IMR-90 (cell line): Measurements from ENCODE around the gene DMXL1. TPM values are rescaled to one million over a fixed set of nuclear protein-coding genes. Genes with fewer than 3 reads are reported as not detected.
"Not testable (repeated sequence)": the region's sequence is repeated elsewhere in the genome, so short reads cannot be mapped to it uniquely, and the experiment has no call there.

Source experiments
- ATAC-seq: fragments of 200-7000 bp; cut with Tn5 transposase; 2 replicates; pipeline ENCODE4 v1.9.1; 2020; ENCODE audit warnings: low read depth, mild to moderate bottlenecking, moderate library complexity
- BruUV-seq: library from RNA; stranded (reverse); fragments of 400-500 nt; replicated peaks from 2 replicates; lab custom pipeline; 2021; lab: Mats Ljungman, UMichigan
- CTCF ChIA-PET: fragments of 300-600 bp; formaldehyde crosslinking; extraction: SDS; loops from one replicate; lab custom pipeline; 2021; ENCODE audit warnings: antibody characterized with exemption; lab: Yijun Ruan, JAX
- POLR2A ChIA-PET: fragments of 300-600 bp; sonication (Branson Sonifier 250); formaldehyde crosslinking; loops from one replicate; lab custom pipeline; 2022; ENCODE audit warnings: antibody characterized with exemption; ENCODE audit not compliant: unreplicated experiment; lab: Charles Lee
- DNase-seq: peaks from one replicate; pipeline ENCODE4 v3.0.0; 2013
- H2AFZ ChIP-seq: replicated peaks from 2 replicates; pipeline ENCODE3; 2013; ENCODE audit warnings: low read length, mild to moderate bottlenecking; ENCODE audit not compliant: poor library complexity
- H2AK5ac ChIP-seq: 2 replicates; pipeline ENCODE4 v1.6.1; 2013; ENCODE audit warnings: low read depth, low read length, inconsistent platforms
- H2AK9ac ChIP-seq: replicated peaks from 2 replicates; pipeline ENCODE3; 2013; ENCODE audit warnings: mild to moderate bottlenecking, low read depth, low read length, moderate library complexity; ENCODE audit not compliant: poor library complexity
- H2BK120ac ChIP-seq: 2 replicates; pipeline ENCODE4 v1.6.1; 2013; ENCODE audit warnings: low read depth, low read length, inconsistent platforms
- H2BK15ac ChIP-seq: 3 replicates; pipeline ENCODE4 v1.6.1; 2013; ENCODE audit warnings: low read depth, low read length, inconsistent platforms
- H2BK20ac ChIP-seq: 2 replicates; pipeline ENCODE4 v1.6.1; 2013; ENCODE audit warnings: low read depth, mild to moderate bottlenecking, inconsistent platforms, low read length, moderate library complexity
- H2BK5ac ChIP-seq: 2 replicates; pipeline ENCODE4 v1.6.1; 2013; ENCODE audit warnings: mild to moderate bottlenecking, low read depth, low read length, inconsistent platforms; ENCODE audit not compliant: poor library complexity, severe bottlenecking
- H3K14ac ChIP-seq: replicated peaks from 2 replicates; pipeline ENCODE4 v1.6.1; 2013; ENCODE audit warnings: low read depth, low read length, inconsistent platforms
- H3K18ac ChIP-seq: 2 replicates; pipeline ENCODE4 v1.6.1; 2013; ENCODE audit warnings: low read depth, low read length, control low read depth
- H3K23ac ChIP-seq: 2 replicates; pipeline ENCODE4 v1.6.1; 2013; ENCODE audit warnings: low read depth, low read length, inconsistent platforms
- H3K27ac ChIP-seq: 2 replicates; pipeline ENCODE4 v1.5.1; 2013; ENCODE audit warnings: mild to moderate bottlenecking, control low read depth, low read length; ENCODE audit not compliant: insufficient read depth
- H3K27me3 ChIP-seq: 2 replicates; pipeline ENCODE4 v1.6.1; 2013; ENCODE audit warnings: low read length; ENCODE audit not compliant: control insufficient read depth, insufficient read depth
- H3K36me3 ChIP-seq: 2 replicates; pipeline ENCODE4 v1.6.1; 2013; ENCODE audit warnings: low read length, mixed read lengths; ENCODE audit not compliant: control insufficient read depth, insufficient read depth
- H3K4ac ChIP-seq: 2 replicates; pipeline ENCODE4 v1.6.1; 2013; ENCODE audit warnings: low read depth, low read length, inconsistent platforms
- H3K4me1 ChIP-seq: 2 replicates; pipeline ENCODE4 v1.6.1; 2013; ENCODE audit warnings: low read length, mixed read lengths; ENCODE audit not compliant: control insufficient read depth, insufficient read depth
- H3K4me2 ChIP-seq: 2 replicates; pipeline ENCODE4 v1.6.1; 2013; ENCODE audit warnings: low read depth, mild to moderate bottlenecking, control low read depth, low read length, moderate library complexity
- H3K4me3 ChIP-seq: 2 replicates; pipeline ENCODE4 v1.5.1; 2013; ENCODE audit warnings: low read depth, mild to moderate bottlenecking, control low read depth, low read length, moderate library complexity; ENCODE audit not compliant: insufficient read depth
- H3K56ac ChIP-seq: 2 replicates; pipeline ENCODE4 v1.6.1; 2013; ENCODE audit warnings: low read length, inconsistent platforms; ENCODE audit not compliant: insufficient read depth; ENCODE audit errors: extremely low read depth
- H3K79me1 ChIP-seq, 2 experiments: 2 replicates each; pipeline ENCODE4 v1.6.1; 2013; ENCODE audit warnings: low read length in 2 of 2, inconsistent platforms in 1 of 2, low read depth in 1 of 2
- H3K9ac ChIP-seq: 2 replicates; pipeline ENCODE4 v1.6.1; 2013; ENCODE audit warnings: low read depth, low read length, control low read depth
- H3K9me1 ChIP-seq: 2 replicates; pipeline ENCODE4 v1.6.1; 2013; ENCODE audit warnings: low read length, inconsistent platforms; ENCODE audit not compliant: insufficient read depth
- H3K9me3 ChIP-seq: 2 replicates; pipeline ENCODE4 v1.6.1; 2013; ENCODE audit warnings: low read length; ENCODE audit not compliant: control insufficient read depth, insufficient read depth
- H4K20me1 ChIP-seq: 2 replicates; pipeline ENCODE4 v1.6.1; 2013; ENCODE audit warnings: low read length, inconsistent platforms; ENCODE audit not compliant: insufficient read depth
- H4K5ac ChIP-seq: 2 replicates; pipeline ENCODE4 v1.6.1; 2013; ENCODE audit warnings: mild to moderate bottlenecking, low read depth, low read length, control low read depth
- H4K8ac ChIP-seq, 2 experiments: 2 replicates each; pipeline ENCODE4 v1.6.1; 2013; ENCODE audit warnings: low read depth in 2 of 2, low read length in 2 of 2, control low read depth in 1 of 2, inconsistent platforms in 1 of 2
- H4K91ac ChIP-seq: 2 replicates; pipeline ENCODE4 v1.6.1; 2013; ENCODE audit warnings: low read depth, low read length, inconsistent platforms; ENCODE audit not compliant: insufficient read depth
- WGBS, 2 experiments: methylation state at CpG; one replicate each; pipeline versions ENCODE4 v1.1.5 to v1.1.7; 2013; ENCODE audit warnings: missing lambda C conversion rate in 2 of 2; ENCODE audit not compliant: insufficient read length in 1 of 2; ENCODE audit errors: extremely low coverage in 2 of 2; 5-methylcytosine and 5-hydroxymethylcytosine counted together
- dilution Hi-C: fragments of 300-500 bp; cut with HindIII; formaldehyde crosslinking; loops from one replicate; pipeline ENCODE4 v1.14.3; 2018; ENCODE audit warnings: low sequenced_read_pairs; ENCODE audit not compliant: unreplicated experiment
- in situ Hi-C: fragments of 300-500 bp; cut with MboI; formaldehyde crosslinking; loops from 3 replicates; pipeline ENCODE4 v1.14.3; 2019; ENCODE audit warnings: low sequenced_read_pairs, inconsistent platforms, mixed read lengths
- intact Hi-C: fragments of 100-400 bp; cut with micrococcal nuclease; formaldehyde crosslinking; loops from 2 replicates; pipeline ENCODE4 v1.10.0; 2022
- polyA plus RNA-seq, 3 experiments: library from polyadenylated mRNA; depleted of rRNA; stranded (reverse); fragments of >200 nt; gene quantifications; 2 replicates each; pipeline ENCODE4 v1.2.3, GENCODE V29; 2012; ENCODE audit warnings: low replicate concordance in 1 of 3
- total RNA-seq: library from RNA; depleted of rRNA; stranded (reverse); fragments of >200 nt; gene quantifications from 2 replicates; pipeline ENCODE4 v1.2.3, GENCODE V29; 2012

Gene DMXL1
- total and polyA plus RNA-seq, 2 of the 4 experiments (the other 2 are of a cell fraction), result 8.1 to 21.5 TPM

DNA sequence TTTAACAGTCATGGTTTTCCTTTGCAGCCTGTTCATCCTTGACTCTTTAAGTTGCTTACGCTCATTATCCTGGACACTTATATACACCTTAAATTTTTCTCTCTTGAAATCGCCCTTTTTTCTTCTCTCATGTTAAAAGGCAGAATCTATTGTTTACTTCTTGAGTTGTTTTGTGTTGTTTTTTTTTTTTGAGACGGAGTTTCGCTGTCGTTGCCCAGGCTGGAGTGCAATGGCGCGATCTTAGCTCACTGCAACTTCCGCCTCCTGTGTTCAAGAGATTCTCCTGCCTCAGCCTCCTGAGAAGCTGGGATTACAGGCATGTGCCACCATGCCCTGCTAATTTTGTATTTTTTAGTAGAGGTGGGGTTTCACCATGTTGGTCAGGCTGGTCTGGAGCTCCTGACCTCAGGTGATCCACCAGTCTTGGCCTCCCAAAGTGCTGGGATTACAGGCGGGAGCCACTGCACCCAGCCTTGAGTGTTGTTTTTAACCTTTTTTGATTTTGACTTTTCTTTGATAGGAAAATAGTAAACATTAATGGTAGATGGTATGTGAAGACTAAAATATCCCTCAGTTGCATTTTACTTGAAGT, 3.0 kb downstream of the DMXL1 start:
- H4K8ac ChIP-seq, H2AK9ac ChIP-seq, H3K56ac ChIP-seq, DNase-seq, H3K4me3 ChIP-seq, H2BK120ac ChIP-seq, intact Hi-C loops, in situ Hi-C loops, H3K14ac ChIP-seq, H3K9ac ChIP-seq, H2BK15ac ChIP-seq, H4K91ac ChIP-seq, H3K4ac ChIP-seq, H2BK5ac ChIP-seq, H4K5ac ChIP-seq, H3K4me1 ChIP-seq, H3K18ac ChIP-seq, H3K36me3 ChIP-seq, H2AK5ac ChIP-seq, POLR2A ChIA-PET, H2AFZ ChIP-seq, H3K9me1 ChIP-seq, H3K27me3 ChIP-seq, H4K20me1 ChIP-seq, H3K27ac ChIP-seq, dilution Hi-C loops, H2BK20ac ChIP-seq, H3K4me2 ChIP-seq, H3K9me3 ChIP-seq, H3K23ac ChIP-seq, BruUV-seq, ATAC-seq: not testable (repeated sequence)
- H3K79me1 ChIP-seq, result peaks cover 13 to 29% of the 10 kb centered on the region in 2 experiments; a peak in 3 of 4 replicates
- CTCF ChIA-PET, result interaction anchor here (0.6 kb wide), 1 partner anchor 94 kb away, joined by 3 read pairs; no protein-coding TSS in a partner anchor
- WGBS, 2 experiments, result no CpG with 5 or more reads among the region's 9 CpGs
